Measurements from ENCODE around the gene DYSF.

DYSF gene

GRCh38 chr2:71451705-71452104 is 1.7 kb upstream of the DYSF start:
- H3K4me3 ChIP-seq (ENCODE audit: low read depth, low read length) = no peak overlapping the region
- TF ChIP-seq CTCF (IDR thresholded peaks at IDR 0.05; ENCODE audit: low read depth, low read length) = no peak

GRCh38 chr2:71452565-71452964 is 796 bp upstream of the DYSF start:
- no peak for TF ChIP-seq CTCF (IDR thresholded peaks at IDR 0.05; ENCODE audit: low read depth, low read length)
- no peak overlapping the region for H3K4me3 ChIP-seq (ENCODE audit: low read depth, low read length)

- H3K4me3 ChIP-seq (ENCODE audit: low read depth, low read length) = no peak overlapping the region
- TF ChIP-seq CTCF (IDR thresholded peaks at IDR 0.05; ENCODE audit: low read depth, low read length) = no peak
Measured at GRCh38 chr2:71454221-71455010, 1.1 kb downstream of the DYSF start.

- H3K4me3 ChIP-seq (ENCODE audit: low read depth, low read length) = no peak overlapping the region
- no peak for TF ChIP-seq CTCF (IDR thresholded peaks at IDR 0.05; ENCODE audit: low read depth, low read length)
Measured at GRCh38 chr2:71455011-71455740, 1.8 kb downstream of the DYSF start.

GRCh38 chr2:71455741-71456569 is 2.6 kb downstream of the DYSF start:
- no peak for TF ChIP-seq CTCF (IDR thresholded peaks at IDR 0.05; ENCODE audit: low read depth, low read length)
- H3K4me3 ChIP-seq (ENCODE audit: low read depth, low read length) = no peak overlapping the region

GRCh38 chr2:71456617-71457016 is 3.3 kb downstream of the DYSF start:
- no peak for TF ChIP-seq CTCF (IDR thresholded peaks at IDR 0.05; ENCODE audit: low read depth, low read length)
- H3K4me3 ChIP-seq (ENCODE audit: low read depth, low read length) = no peak overlapping the region

Data from WI38 (cell line).